Dermis blood vessel endothelial cell (primary cell): ENCODE results near the gene GUF1. TPM values are rescaled to one million over a fixed set of nuclear protein-coding genes. Genes with fewer than 3 reads are reported as not detected.
A peak's percentile ranks its signal among the peaks of the same experiment; 100 is the strongest.
"Not testable (repeated sequence)": the region's sequence is repeated elsewhere in the genome, so short reads cannot be mapped to it uniquely, and the experiment has no call there.

ENCODE experiments used
- DNase-seq: peaks from one replicate; pipeline ENCODE4 v3.0.0; 2010
- total RNA-seq: library from RNA; depleted of rRNA; stranded (reverse); fragments of >200 nt; gene quantifications from 2 replicates; pipeline ENCODE4 v1.2.3, GENCODE V29; 2014

Gene GUF1
- total RNA-seq, 1 donor from 2014 or later: 8.7 TPM

GRCh38 chr4:44704673-44705072 lies 26.5 kb downstream of the GUF1 start:
- DNase-seq: no peak

DNA sequence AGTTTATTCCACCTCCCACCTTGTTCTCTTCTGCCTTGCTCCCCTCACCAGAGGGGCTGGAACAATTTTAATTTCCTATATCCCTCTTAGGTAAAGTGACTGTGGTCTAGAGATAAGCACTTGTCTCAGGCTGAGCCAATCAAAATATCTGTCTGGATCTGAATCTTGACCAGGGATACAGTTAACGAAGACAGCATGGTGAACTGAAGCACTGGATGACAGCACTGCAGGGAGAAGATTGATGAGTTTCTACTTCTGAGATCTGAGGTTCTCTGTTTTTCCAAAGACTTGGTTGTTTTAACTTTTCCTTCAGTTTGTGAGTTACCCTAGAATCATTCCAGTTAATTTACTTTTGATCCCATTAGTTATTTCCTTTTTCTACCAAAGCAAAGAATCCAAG lies 34.9 kb downstream of the GUF1 start:
- no peak for DNase-seq

- DNase-seq: no peak
Measured at GRCh38 chr4:44716597-44716996, 38.4 kb downstream of the GUF1 start.

DNA sequence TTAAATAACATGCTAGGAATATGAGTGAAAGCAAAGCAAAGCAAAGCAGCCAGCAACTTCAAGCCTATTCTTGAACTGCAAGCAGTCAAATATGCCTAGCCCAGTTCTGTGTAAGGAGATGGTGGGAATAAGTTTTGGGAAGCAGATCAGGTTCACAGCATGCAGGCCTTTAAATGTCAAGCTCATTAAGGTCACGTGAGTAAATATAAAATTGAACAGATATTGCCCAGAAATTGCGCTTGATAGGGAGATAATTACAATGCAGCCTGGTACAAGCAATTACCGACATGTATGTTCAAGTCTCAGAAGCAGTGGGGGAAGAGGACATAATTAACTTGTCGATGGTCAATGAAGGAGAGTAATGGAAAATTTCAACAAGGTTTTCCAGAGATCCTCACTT lies 42.2 kb downstream of the GUF1 start:
- no peak for DNase-seq

DNA sequence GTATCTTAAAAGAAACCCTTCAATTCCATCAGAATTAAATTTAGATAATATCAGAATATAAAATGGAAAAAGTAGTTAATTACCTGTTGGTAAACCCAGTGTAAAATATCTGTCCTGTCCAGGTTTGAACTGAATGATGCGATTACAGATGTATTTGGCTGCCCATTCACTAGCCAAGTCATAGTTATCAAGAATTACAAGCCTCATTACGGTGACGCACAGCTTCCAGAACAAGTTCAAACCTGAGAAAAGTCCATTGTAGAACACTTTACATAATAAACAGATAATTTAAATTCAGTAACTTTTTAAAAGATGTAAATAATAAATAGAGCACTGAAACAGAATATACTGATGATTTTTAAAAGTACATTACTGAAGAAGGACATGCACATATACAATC lies 43.8 kb downstream of the GUF1 start:
- DNase-seq: no peak

DNA sequence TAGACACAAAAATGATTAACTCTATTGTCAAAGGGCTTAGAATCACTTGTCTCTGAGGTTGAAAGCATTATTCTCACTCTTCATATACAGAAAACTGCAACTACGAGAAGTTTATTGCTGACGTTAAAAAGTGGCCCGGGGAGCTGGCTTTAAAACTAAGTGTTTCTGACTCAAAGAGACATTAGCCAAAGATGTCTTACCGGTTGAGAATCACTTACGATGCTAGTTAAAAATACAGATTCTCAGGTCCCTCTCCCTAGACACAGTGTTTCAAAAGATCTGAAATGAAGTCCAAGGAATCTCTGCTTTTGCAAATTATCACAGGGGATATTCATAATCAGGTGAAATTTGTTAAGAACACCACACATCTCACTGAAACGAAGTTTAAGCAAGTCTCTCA lies 46.9 kb downstream of the GUF1 start:
- DNase-seq: no peak

DNA sequence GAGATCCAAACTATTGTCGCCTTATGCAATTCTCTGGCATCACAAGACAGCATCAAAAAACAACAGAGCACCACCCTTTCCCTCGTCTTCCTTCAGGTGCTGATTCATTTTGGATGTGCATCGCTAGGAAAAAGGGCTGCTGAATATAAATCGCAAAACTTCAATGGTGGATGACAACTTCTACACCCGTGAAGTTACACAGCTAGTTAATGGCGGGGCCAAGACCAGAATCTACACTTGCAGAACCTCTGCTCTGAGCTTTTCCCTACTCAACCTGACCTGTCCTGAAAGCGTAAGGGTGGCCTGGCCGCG lies 47.5 kb downstream of the GUF1 start:
- DNase-seq: no peak

- peak; percentile 92 for DNase-seq
Measured at GRCh38 chr4:44726038-44726871, 48.0 kb downstream of the GUF1 start, which contains the start of gene GNPDA2. TSS of gene GNPDA2 (minus strand) at chr4:44726556. CDS start at chr4:44722207, 4,349 bp downstream.

GRCh38 chr4:44727471-44727870 lies 49.3 kb downstream of the GUF1 start:
- no peak for DNase-seq

- DNase-seq: not testable (repeated sequence)
Measured at GRCh38 chr4:44728694-44729093, 50.5 kb downstream of the GUF1 start.

DNA sequence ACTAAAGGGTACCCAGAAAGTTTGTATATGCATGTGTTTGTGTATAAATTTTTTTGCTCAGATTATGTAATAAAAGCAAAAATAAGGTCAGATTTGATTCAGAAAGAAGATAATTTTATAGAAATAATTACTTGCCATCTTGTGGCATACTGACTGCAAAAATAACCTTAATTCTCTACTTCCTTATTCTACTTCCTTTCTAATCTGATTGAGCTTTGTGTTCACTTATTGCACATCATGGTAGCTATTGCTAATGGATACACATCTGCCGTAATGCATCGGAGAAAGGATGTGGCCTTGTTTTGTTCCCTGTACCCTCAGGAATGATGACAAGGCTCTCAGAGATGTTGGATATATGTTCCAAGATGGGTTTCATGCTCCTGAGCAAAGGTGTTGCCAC lies 58.7 kb downstream of the GUF1 start:
- DNase-seq: no peak

- DNase-seq: peak; percentile 22
Measured at GRCh38 chr4:44738615-44739014, 60.4 kb downstream of the GUF1 start.

- no peak for DNase-seq
Measured at GRCh38 chr4:44740201-44740600, 62.0 kb downstream of the GUF1 start.

Other genes starting within 250 kb of the GUF1 start
- 0.65 and 1.0 TPM in 2 replicates for gene KCTD8, start 229.6 kb upstream of the GUF1 start, total RNA-seq
- not detected in 2 replicates for gene YIPF7, start 26.8 kb upstream of the GUF1 start, total RNA-seq
- gene GNPDA2, start 48.1 kb downstream of the GUF1 start, total RNA-seq: 17.0 and 18.3 TPM in 2 replicates